Keratinocyte (primary cell): ENCODE data around the gene ZFAND6. TPM values are rescaled to one million over a fixed set of nuclear protein-coding genes. Genes with fewer than 3 reads are reported as not detected.

Experiments used
- DNase-seq: peaks from one replicate; pipeline ENCODE4 v3.0.0-alpha.2; 2011; ENCODE audit warnings: low read depth, missing footprints, low spot score
- FAIRE-seq: peaks from 2 replicates; lab custom pipeline; 2011; peaks lifted over from hg19 to GRCh38; lab: Jason Lieb, UNC
- H2AFZ ChIP-seq: 2 replicates; pipeline ENCODE4 v1.6.0; 2012; ENCODE audit warnings: low read length, control low read depth, inconsistent platforms; ENCODE audit not compliant: control insufficient read depth
- H3K27ac ChIP-seq: 2 replicates; pipeline ENCODE4 v1.5.1; 2011; ENCODE audit warnings: low read length; ENCODE audit not compliant: control insufficient read depth, insufficient read depth
- H3K27me3 ChIP-seq: 3 replicates; pipeline ENCODE4 v1.6.0; 2011; ENCODE audit warnings: low read length; ENCODE audit not compliant: control insufficient read depth, insufficient read depth; ENCODE audit errors: extremely low read depth
- H3K36me3 ChIP-seq, 2 experiments: 2 replicates in 1 of 2; 3 replicates in 1 of 2; pipeline ENCODE4 v1.5.1; 2011; ENCODE audit warnings: low read length in 2 of 2, mild to moderate bottlenecking in 1 of 2; ENCODE audit not compliant: control insufficient read depth in 2 of 2, insufficient read depth in 2 of 2; ENCODE audit errors: extremely low read depth in 1 of 2
- H3K4me1 ChIP-seq: 3 replicates; pipeline ENCODE4 v1.5.1; 2011; ENCODE audit warnings: low read length; ENCODE audit not compliant: control insufficient read depth, insufficient read depth; ENCODE audit errors: extremely low read depth
- H3K4me2 ChIP-seq: 3 replicates; pipeline ENCODE4 v1.6.0; 2011; ENCODE audit warnings: low read depth, low read length; ENCODE audit not compliant: control insufficient read depth, insufficient read depth; ENCODE audit errors: extremely low read depth
- H3K4me3 ChIP-seq, 3 experiments: fragments of 200-600 bp in 1 of 3; sonication (generic) in 1 of 3; 2 replicates in 2 of 3; 3 replicates in 1 of 3; pipeline ENCODE4 v1.5.1; 2011 to 2016; ENCODE audit warnings: low read length in 3 of 3, mild to moderate bottlenecking in 3 of 3, control low read depth in 2 of 3, inconsistent platforms in 1 of 3, low read depth in 1 of 3, mixed read lengths in 1 of 3, mixed run types in 1 of 3, moderate library complexity in 1 of 3; ENCODE audit not compliant: control insufficient read depth in 2 of 3, insufficient read depth in 2 of 3; ENCODE audit errors: extremely low read depth in 1 of 3
- H3K79me2 ChIP-seq: 2 replicates; pipeline ENCODE4 v1.6.0; 2012; ENCODE audit warnings: low read length; ENCODE audit not compliant: control insufficient read depth, insufficient read depth
- H3K9ac ChIP-seq: 3 replicates; pipeline ENCODE4 v1.6.0; 2011; ENCODE audit warnings: low read length; ENCODE audit not compliant: control insufficient read depth, insufficient read depth; ENCODE audit errors: extremely low read depth
- H3K9me1 ChIP-seq: 3 replicates; pipeline ENCODE4 v1.6.0; 2011; ENCODE audit warnings: low read length; ENCODE audit not compliant: control insufficient read depth, insufficient read depth; ENCODE audit errors: extremely low read depth
- H3K9me3 ChIP-seq: 2 replicates; pipeline ENCODE4 v1.5.1; 2012; ENCODE audit warnings: low read depth, low read length; ENCODE audit not compliant: control insufficient read depth
- H4K20me1 ChIP-seq: 3 replicates; pipeline ENCODE4 v1.6.0; 2011; ENCODE audit warnings: low read length; ENCODE audit not compliant: control insufficient read depth, insufficient read depth; ENCODE audit errors: extremely low read depth
- EZH2 ChIP-seq: IDR thresholded peaks from one replicate; pipeline ENCODE4 v1.6.1; 2012; ENCODE audit warnings: inconsistent platforms, mild to moderate bottlenecking, low read length, moderate library complexity
- dilution Hi-C: fragments of 300-500 bp; cut with MboI; formaldehyde crosslinking; loops from one replicate; pipeline ENCODE4 v1.7.0; 2020; ENCODE audit warnings: low sequenced_read_pairs; ENCODE audit not compliant: extremely low pct_ligation_motif_present
- polyA plus RNA-seq, 5 experiments: library from polyadenylated mRNA; depleted of rRNA in 3 of 5; stranded (reverse) in 3 of 5; stranded (forward) in 1 of 5; unstranded in 1 of 5; fragments of >200 nt; gene quantifications; 1 replicate in 1 of 5; 2 replicates in 3 of 5; 3 replicates in 1 of 5; pipeline versions ENCODE4 v1.2.1 to v1.2.3, GENCODE V29; 2011 to 2012; ENCODE audit warnings: missing spikeins in 2 of 5, low read depth in 1 of 5, low replicate concordance in 1 of 5
- TF ChIP-seq, protein P1 (sequence below), 3 experiments: IDR thresholded peaks in 1 of 3; conservative IDR thresholded peaks in 1 of 3; optimal IDR thresholded peaks in 1 of 3; 2 replicates in 2 of 3; 3 replicates in 1 of 3; pipeline versions ENCODE3 to v1.5.1; 2011; ENCODE audit warnings: low read length in 3 of 3, mild to moderate bottlenecking in 3 of 3, moderate library complexity in 2 of 3, control low read depth in 1 of 3, inconsistent platforms in 1 of 3; ENCODE audit not compliant: insufficient read depth in 2 of 3; ENCODE audit errors: extremely low read depth in 1 of 3

Gene ZFAND6
- polyA plus RNA-seq, 1 donor (not counting 4 experiments of a cell fraction or from before 2014, with no cell fraction given): 142 TPM

DNA sequence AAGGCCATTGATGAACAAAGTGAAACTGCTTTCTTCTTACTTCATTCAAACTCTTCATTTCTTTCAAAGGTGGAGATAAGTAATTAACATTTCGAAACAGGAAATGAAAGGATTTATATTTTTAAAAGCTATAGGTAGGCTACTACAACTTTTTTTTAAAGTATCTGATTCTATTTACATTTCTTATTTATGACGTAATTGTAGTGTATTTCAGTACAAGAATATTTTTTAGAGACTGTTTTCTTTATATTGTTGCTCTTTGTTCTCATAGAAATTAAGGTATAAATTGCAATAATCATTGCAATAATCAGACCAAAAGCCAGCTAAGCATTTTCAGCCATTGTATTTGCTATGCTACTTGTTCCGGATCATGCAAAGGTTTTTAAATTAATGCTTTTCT is 13.7 kb downstream of the ZFAND6 start:
- no peaks in the 10 kb centered on the region for H3K27me3 ChIP-seq
- no peak for DNase-seq
- peak overlapping the region; percentile 84 for H3K4me2 ChIP-seq
- H3K4me1 ChIP-seq: peaks cover 16% of the 10 kb centered on the region
- peak overlapping the region in 2 of 3 experiments; percentile 64 to 78 for H3K4me3 ChIP-seq
- no peaks in the 10 kb centered on the region for H3K9me1 ChIP-seq
- no peak overlapping the region for H2AFZ ChIP-seq
- dilution Hi-C loops: no loop called here
- H3K36me3 ChIP-seq: peaks cover 0 to 3% of the 10 kb centered on the region in 2 experiments
- peak overlapping the region; percentile 47 for H3K9ac ChIP-seq
- no peaks in the 10 kb centered on the region for H4K20me1 ChIP-seq
- FAIRE-seq: no peak
- H3K27ac ChIP-seq: peak overlapping the region; percentile 23
- TF ChIP-seq, protein P1, sequence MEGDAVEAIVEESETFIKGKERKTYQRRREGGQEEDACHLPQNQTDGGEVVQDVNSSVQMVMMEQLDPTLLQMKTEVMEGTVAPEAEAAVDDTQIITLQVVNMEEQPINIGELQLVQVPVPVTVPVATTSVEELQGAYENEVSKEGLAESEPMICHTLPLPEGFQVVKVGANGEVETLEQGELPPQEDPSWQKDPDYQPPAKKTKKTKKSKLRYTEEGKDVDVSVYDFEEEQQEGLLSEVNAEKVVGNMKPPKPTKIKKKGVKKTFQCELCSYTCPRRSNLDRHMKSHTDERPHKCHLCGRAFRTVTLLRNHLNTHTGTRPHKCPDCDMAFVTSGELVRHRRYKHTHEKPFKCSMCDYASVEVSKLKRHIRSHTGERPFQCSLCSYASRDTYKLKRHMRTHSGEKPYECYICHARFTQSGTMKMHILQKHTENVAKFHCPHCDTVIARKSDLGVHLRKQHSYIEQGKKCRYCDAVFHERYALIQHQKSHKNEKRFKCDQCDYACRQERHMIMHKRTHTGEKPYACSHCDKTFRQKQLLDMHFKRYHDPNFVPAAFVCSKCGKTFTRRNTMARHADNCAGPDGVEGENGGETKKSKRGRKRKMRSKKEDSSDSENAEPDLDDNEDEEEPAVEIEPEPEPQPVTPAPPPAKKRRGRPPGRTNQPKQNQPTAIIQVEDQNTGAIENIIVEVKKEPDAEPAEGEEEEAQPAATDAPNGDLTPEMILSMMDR (optimal IDR thresholded peaks at IDR 0.05 in 1 of 3, IDR thresholded peaks at IDR 0.05 in 1 of 3, conservative IDR thresholded peaks at IDR 0.05 in 1 of 3; ENCODE audit: extremely low read depth in 1 of 3, insufficient read depth in 2 of 3, low read length in 3 of 3): no peak
- no peak for TF ChIP-seq EZH2
- H3K9me3 ChIP-seq: no peaks in the 10 kb centered on the region
- H3K79me2 ChIP-seq: peaks cover 88% of the 10 kb centered on the region

DNA sequence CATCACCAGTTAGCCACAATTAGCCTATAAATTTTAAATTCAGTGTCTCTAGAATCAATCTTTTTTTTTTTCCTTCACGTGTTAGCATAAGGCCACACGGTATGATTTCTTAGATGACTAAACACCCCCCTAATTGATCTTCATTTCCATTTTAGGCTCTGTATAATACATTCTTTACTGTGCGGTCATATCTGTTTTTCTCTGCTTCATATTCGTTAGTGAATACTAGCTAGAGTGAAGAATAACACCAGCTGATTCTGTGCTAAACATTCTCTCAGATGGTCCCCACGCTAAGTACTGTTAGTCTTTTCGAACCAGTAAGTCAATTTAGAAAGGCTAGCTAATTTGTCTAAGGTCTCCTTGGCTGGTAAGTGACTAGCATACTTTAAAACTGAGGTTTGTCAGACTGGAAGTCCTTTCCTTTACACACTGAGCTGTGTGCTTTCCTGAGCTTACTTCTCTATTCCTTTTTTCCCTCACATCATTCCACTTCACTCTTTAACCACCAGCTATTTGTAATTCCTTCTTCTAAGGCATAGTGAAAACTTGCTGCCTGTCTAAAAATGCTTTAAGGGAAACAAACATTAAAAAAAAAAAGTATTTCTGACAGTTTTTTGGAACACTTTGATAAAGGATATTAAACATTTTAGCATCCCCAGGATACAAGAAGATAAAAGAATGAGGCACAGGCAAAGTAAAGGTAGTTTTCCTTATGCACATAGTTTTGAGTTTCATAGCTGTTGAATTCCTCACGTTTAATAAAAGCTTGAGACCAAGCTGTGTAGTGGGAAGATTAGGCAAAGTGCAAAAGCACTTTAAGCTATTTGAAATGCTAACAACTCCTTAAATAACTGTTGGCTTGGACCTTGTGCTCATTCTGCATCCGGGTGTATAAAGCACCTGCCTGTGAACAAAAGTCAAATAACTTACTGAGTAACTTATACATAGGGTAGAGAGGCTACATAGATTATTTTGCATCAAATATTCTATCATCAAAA is 17.1 kb downstream of the ZFAND6 start:
- no peaks in the 10 kb centered on the region for H4K20me1 ChIP-seq
- H3K4me1 ChIP-seq: peaks cover 11% of the 10 kb centered on the region
- H3K9ac ChIP-seq: no peak overlapping the region
- no peak overlapping the region for H3K27ac ChIP-seq
- no peak for DNase-seq
- H2AFZ ChIP-seq: no peak overlapping the region
- H3K36me3 ChIP-seq: peaks cover 1 to 3% of the 10 kb centered on the region in 2 experiments
- no peaks in the 10 kb centered on the region for H3K9me3 ChIP-seq
- H3K79me2 ChIP-seq: peaks cover 84% of the 10 kb centered on the region
- TF ChIP-seq, protein P1 (optimal IDR thresholded peaks at IDR 0.05 in 1 of 3, IDR thresholded peaks at IDR 0.05 in 1 of 3, conservative IDR thresholded peaks at IDR 0.05 in 1 of 3; ENCODE audit: extremely low read depth in 1 of 3, insufficient read depth in 2 of 3, low read length in 3 of 3): no peak
- no peak for TF ChIP-seq EZH2
- no peak for FAIRE-seq
- no peaks in the 10 kb centered on the region for H3K9me1 ChIP-seq
- no peak overlapping the region for H3K4me3 ChIP-seq
- H3K4me2 ChIP-seq: no peak overlapping the region
- dilution Hi-C loops: no loop called here
- H3K27me3 ChIP-seq: no peaks in the 10 kb centered on the region
